GM13976 (cell line): ENCODE data around the gene LIN54.

Experiments
- DNase-seq: peaks from one replicate; pipeline ENCODE4 v3.0.0; 2012; ENCODE audit warnings: low spot score
- CTCF ChIP-seq: IDR thresholded peaks from 2 replicates; pipeline ENCODE4 v1.5.1; 2012; ENCODE audit warnings: borderline replicate concordance, mild to moderate bottlenecking; ENCODE audit not compliant: insufficient read depth; ENCODE audit errors: extremely low read depth, missing control alignments, control extremely low read depth
- in situ Hi-C: fragments of 300-500 bp; cut with MboI; formaldehyde crosslinking; loops from one replicate; pipeline ENCODE4 v1.12.0; 2022; ENCODE audit warnings: low sequenced_read_pairs, mixed read lengths, inconsistent platforms; ENCODE audit not compliant: unreplicated experiment

LIN54 gene

DNA sequence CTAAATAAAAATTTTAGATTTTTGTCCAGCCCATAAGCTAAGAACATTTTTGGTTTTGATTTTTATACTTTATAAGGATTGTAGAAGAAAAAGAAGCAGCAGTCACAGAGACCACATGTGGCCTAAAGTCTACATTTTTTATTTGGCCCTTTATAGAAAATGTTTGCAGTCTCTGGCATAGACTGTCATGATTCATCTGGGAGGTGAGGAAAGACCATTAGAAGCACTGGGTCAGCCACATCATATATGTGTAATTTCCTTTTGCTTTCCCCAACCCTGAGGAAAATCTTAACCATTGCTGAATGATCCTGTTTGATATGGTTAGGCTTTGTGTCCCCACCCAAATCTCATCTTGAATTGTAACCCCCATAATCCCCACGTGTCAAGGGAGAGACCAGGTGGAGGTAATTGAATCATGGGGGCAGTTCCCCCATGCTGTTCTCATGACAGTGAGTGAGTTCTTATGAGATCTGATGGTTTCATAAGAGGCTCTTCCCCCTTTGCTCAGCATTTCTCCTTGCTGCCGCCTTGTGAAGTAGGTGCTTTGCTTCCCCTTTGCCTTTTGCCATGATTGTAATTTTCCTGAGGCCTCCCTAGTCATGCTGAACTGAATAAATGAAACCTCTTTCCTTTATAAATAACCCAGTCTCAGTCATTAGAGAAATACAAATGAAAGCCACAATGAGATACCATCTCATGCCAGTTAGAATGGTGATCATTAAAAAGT is 12.3 kb upstream of the LIN54 start:
- in situ Hi-C loops = loop anchor here (25.0 kb wide), 1 partner anchor 561 kb away; no protein-coding TSS in a partner anchor
- no peak for TF ChIP-seq CTCF
- DNase-seq = no peak

- in situ Hi-C loops = loop anchor here (25.0 kb wide), 1 partner anchor 558 kb away; no protein-coding TSS in a partner anchor
- no peak for TF ChIP-seq CTCF
Measured at GRCh38 chr4:83019794-83020494, 9.3 kb upstream of the LIN54 start.

GRCh38 chr4:83013902-83014301 is 3.3 kb upstream of the LIN54 start:
- DNase-seq = no peak
- in situ Hi-C loops = loop anchor here (25.0 kb wide), 1 partner anchor 552 kb away; no protein-coding TSS in a partner anchor

More at GRCh38 chr4:83019794-83020494, 9.3 kb upstream of the LIN54 start:
- DNase-seq = peak; percentile 33

GRCh38 chr4:83013420-83013867 is 2.8 kb upstream of the LIN54 start:
- no peak for TF ChIP-seq CTCF
- no peak for DNase-seq
- in situ Hi-C loops = loop anchor here (25.0 kb wide), 1 partner anchor 551 kb away; no protein-coding TSS in a partner anchor

More at GRCh38 chr4:83013902-83014301, 3.3 kb upstream of the LIN54 start:
- no peak for TF ChIP-seq CTCF

- in situ Hi-C loops = loop anchor here (25.0 kb wide), 1 partner anchor 551 kb away; no protein-coding TSS in a partner anchor
- DNase-seq = peak; percentile 98
- peak; percentile 21 for TF ChIP-seq CTCF
Measured at GRCh38 chr4:83012687-83013419, 2.2 kb upstream of the LIN54 start.

DNA sequence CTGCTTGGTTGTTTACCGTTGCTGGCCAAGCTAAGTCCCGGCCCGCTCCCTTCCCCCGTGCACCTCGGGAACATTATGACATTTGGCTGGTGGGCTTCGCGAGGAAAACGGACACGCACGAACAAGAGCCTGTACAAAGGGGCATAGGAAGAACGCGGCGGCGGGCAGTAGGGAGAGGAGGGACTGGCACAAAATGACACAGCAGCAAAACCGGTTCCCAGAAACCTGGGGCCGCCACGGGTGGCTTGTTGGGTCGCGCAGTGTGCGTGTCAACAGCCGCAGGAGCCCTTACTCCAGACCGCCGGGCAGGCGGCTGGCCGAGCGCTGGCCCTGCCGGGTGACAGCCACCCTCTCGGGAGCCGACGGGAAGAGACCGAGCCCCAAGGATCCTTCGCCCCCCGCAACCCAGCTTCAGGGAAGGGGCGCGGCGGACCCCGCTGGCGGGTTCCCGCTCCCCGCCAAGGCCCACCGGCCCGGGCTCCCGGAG is 1.6 kb upstream of the LIN54 start:
- peak; percentile 42 for DNase-seq
- TF ChIP-seq CTCF = no peak
- in situ Hi-C loops = loop anchor here (25.0 kb wide), 1 partner anchor 550 kb away; no protein-coding TSS in a partner anchor
